ENCODE measurements around the gene FBXW12.
"Not testable (repeated sequence)": the region's sequence is repeated elsewhere in the genome, so short reads cannot be mapped to it uniquely, and the experiment has no call there.

The FBXW12 gene

DNA sequence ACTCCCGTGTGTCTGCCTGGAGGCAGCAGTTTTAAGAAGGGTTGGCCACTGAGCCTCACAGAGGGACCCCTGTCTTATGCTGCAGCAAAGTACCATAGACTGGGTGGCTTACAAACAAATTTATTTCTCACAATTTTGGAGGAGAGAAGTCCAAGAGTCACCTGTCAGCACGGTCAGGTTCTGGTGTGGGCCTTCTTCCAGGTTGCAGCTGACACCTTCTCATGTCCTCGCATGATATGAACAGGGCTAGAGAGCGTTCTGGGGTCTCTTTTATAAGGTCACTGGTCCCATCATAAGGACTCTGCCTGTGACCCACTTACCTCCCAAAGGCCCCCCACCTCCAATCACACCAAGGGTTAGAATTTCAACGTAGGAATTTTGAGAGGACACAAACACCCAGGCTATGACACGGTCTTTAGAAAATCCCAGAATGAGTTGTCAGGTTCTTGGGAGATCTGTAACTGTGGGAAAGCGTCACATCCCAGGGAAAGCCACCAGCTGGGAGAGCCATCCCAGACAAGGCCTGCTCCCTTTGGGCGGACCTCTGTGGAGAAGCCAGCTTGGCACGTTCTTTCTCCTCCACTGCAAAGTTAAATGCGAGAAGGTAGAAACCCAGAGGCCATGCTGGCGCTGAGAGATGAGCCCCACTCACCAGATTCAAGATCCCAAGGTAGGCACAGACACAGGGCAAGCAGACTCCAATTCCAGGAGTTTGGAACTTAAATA, at the start of gene FBXW12:
FBXW12 (plus strand) TSS at position 569 of the 726 bp plus-strand sequence. CDS start 549 bp downstream, outside the sequence.
- Histone ChIP-seq H3K9me3 (ENCODE audit: low read depth, low read length) (no peaks in the 10 kb centered on the region), H3K9ac (ENCODE audit: insufficient read length) (no peak within 1 kb of the TSS), H3K4me3 (no peak within 1 kb of the TSS), H3K36me3 (ENCODE audit: insufficient read depth, low read length) (no peaks in the 10 kb centered on the region), H3K27ac (no peak within 1 kb of the TSS)
- no peak for DNase-seq (ENCODE audit: low read depth, low spot score)
- TF ChIP-seq FOXP2 (optimal IDR thresholded peaks at IDR 0.05; ENCODE audit: control extremely low read depth, extremely low read length, insufficient read depth) (no peak), POLR2AphosphoS5 (IDR thresholded peaks at IDR 0.05; ENCODE audit: borderline replicate concordance, low read depth, low read length) (no peak), EZH2 (IDR thresholded peaks at IDR 0.05) (no peak)

DNA sequence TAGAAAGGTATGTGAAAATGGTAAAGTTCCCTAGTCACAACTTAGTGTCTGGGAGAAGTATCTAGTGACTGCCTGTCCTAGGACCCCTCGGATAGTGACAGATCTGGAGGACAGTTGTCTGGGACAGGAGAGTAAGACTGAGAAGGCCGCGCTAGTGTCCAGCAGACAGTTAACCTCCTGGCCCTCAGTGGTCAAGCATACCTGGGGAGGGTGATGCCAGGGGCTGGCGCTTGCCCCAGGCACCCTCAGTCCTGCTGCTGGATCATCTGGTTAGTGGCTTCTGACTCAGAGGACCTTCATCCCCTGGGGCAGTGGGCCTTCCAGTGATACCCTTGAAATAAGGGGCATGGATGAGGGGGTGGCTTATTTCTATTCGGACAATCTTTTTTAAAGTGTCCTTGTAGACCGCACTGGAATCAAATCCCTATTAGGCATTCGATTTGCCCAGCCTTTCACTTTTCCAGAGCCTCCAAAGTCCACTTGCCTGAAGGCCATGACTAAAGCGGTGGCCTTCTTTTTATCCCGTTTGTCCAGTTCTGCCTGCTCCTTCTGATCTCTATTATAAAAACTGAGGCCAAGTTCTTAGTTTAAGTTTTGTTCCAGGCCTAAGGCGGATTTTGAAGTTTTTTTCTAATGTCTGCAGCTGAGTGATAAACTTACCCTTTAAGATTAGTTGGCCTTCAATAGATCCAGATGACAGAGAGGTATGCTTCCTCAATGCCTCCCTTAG, 40.1 kb upstream of the FBXW12 start:
- DNase-seq (ENCODE audit: low read depth, low spot score); H3K9ac ChIP-seq (ENCODE audit: insufficient read length); H3K9me3 ChIP-seq (ENCODE audit: low read depth, low read length); H3K27ac ChIP-seq; H3K36me3 ChIP-seq (ENCODE audit: insufficient read depth, low read length); H3K4me3 ChIP-seq: not testable (repeated sequence)

DNA sequence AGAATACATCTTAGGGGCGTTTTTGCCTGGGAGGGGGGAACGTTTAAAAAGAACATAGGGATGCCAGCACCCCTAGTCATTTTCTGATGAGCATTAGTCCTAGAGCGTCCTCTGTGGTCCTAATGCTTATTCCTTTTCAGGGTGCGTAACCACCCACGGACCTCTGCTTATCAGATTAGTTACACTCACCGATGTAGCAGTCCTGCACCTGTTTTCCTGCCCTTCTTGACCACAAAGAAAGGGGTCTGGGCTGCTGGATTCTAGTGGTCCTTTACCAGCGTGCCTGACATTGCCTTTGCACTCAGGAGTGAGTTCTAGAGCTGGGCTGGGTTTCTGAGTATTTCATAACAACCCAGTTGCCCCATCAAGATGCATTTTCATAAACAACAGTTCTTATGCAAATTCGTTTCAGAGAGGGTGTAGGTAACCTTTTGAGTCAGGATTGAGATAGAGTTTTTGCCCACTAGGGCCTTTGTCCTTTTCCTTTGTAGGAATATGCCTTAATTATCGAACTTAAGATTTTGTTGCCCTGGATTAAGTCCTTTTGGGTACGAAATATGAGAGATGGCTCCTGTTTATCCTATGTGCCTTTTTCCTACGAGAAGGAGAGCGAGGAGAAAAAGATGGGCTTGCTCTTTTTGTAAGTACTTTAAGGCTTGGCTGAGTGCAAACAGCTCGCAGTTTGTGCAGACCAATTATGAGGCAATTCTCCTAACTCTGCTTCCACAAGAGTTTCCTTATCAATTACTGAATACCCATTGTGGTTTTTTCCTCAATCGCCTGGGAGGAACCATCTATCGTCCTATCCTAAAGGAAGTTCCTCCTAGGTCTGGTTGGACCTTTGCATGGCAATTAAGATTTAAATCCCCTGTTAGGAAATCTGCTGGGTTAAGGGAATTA, 38.4 kb upstream of the FBXW12 start, which contains the start of gene SPINK8:
SPINK8 (minus strand) TSS at position 316 of the 900 bp plus-strand sequence. CDS start 5,320 bp downstream, outside the sequence.
- H3K9ac ChIP-seq (ENCODE audit: insufficient read length); H3K27ac ChIP-seq; H3K9me3 ChIP-seq (ENCODE audit: low read depth, low read length); H3K4me3 ChIP-seq; DNase-seq (ENCODE audit: low read depth, low spot score); H3K36me3 ChIP-seq (ENCODE audit: insufficient read depth, low read length): not testable (repeated sequence)

- H3K9me3 ChIP-seq (ENCODE audit: low read depth, low read length), result no peaks in the 10 kb centered on the region
- H3K9ac ChIP-seq (ENCODE audit: insufficient read length), result no peak overlapping the region
- TF ChIP-seq EZH2 (IDR thresholded peaks at IDR 0.05) (no peak), POLR2AphosphoS5 (IDR thresholded peaks at IDR 0.05; ENCODE audit: borderline replicate concordance, low read depth, low read length) (no peak), FOXP2 (optimal IDR thresholded peaks at IDR 0.05; ENCODE audit: control extremely low read depth, extremely low read length, insufficient read depth) (no peak)
- no peaks in the 10 kb centered on the region for H3K36me3 ChIP-seq (ENCODE audit: insufficient read depth, low read length)
- H3K4me3 ChIP-seq, result no peak overlapping the region
- no peak for DNase-seq (ENCODE audit: low read depth, low spot score)
- H3K27ac ChIP-seq, result no peak overlapping the region
Measured at GRCh38 chr3:48334605-48335004, 37.4 kb upstream of the FBXW12 start.

DNA sequence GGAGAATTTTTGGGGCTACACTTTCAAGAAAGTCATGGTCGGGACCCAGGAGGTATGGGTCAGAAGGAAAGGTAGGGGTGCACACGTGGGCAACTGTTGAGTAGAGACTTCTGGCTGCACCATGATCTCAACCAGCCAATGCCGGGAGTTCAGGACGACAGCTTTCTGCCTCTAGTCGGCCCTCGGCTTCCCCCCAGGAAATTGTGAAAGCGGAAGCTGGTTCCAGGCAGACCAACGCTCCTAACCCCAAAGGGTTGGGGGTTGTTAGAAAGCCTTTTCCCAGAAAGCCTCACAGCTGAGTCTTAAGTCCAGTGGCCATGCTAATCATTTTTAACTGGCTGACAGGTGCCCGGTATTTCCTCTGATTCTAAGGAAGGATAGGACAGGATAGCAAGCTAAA, 36.7 kb upstream of the FBXW12 start:
- not testable (repeated sequence) for H3K36me3 ChIP-seq (ENCODE audit: insufficient read depth, low read length); H3K9ac ChIP-seq (ENCODE audit: insufficient read length); H3K27ac ChIP-seq; DNase-seq (ENCODE audit: low read depth, low spot score); H3K9me3 ChIP-seq (ENCODE audit: low read depth, low read length); H3K4me3 ChIP-seq

- not testable (repeated sequence) for H3K36me3 ChIP-seq (ENCODE audit: insufficient read depth, low read length); DNase-seq (ENCODE audit: low read depth, low spot score); H3K9me3 ChIP-seq (ENCODE audit: low read depth, low read length); H3K4me3 ChIP-seq; H3K27ac ChIP-seq; H3K9ac ChIP-seq (ENCODE audit: insufficient read length)
Measured at GRCh38 chr3:48337536-48337935, 34.5 kb upstream of the FBXW12 start.

DNA sequence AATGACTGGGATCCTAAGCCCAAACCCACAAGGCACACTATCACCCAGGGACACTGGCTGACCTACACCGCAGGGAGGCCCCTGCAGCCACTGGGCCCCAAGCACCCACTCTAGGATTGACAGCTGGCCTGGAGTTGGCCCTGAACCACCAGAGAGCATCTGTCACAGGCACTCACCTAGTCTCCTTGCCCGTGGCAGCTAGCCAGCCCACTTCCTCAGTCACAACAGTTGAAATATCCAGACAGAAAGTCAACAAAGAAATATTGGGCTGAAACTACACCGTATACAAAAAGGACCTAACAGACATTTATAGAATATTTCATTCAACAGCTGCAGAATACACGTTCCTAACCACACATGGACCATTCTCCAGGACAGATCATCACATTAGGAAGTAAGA, 33.4 kb upstream of the FBXW12 start:
- no peak overlapping the region for H3K9ac ChIP-seq (ENCODE audit: insufficient read length)
- H3K27ac ChIP-seq, result no peak overlapping the region
- DNase-seq (ENCODE audit: low read depth, low spot score), result no peak
- no peaks in the 10 kb centered on the region for H3K9me3 ChIP-seq (ENCODE audit: low read depth, low read length)
- no peaks in the 10 kb centered on the region for H3K36me3 ChIP-seq (ENCODE audit: insufficient read depth, low read length)
- TF ChIP-seq EZH2 (IDR thresholded peaks at IDR 0.05), result no peak
- no peak for TF ChIP-seq FOXP2 (optimal IDR thresholded peaks at IDR 0.05; ENCODE audit: control extremely low read depth, extremely low read length, insufficient read depth)
- no peak for TF ChIP-seq POLR2AphosphoS5 (IDR thresholded peaks at IDR 0.05; ENCODE audit: borderline replicate concordance, low read depth, low read length)
- H3K4me3 ChIP-seq, result no peak overlapping the region

GRCh38 chr3:48343432-48343831, 28.6 kb upstream of the FBXW12 start:
- Histone ChIP-seq H3K27ac (no peak overlapping the region), H3K36me3 (ENCODE audit: insufficient read depth, low read length) (no peaks in the 10 kb centered on the region), H3K4me3 (no peak overlapping the region), H3K9ac (ENCODE audit: insufficient read length) (no peak overlapping the region), H3K9me3 (ENCODE audit: low read depth, low read length) (no peaks in the 10 kb centered on the region)
- TF ChIP-seq FOXP2 (optimal IDR thresholded peaks at IDR 0.05; ENCODE audit: control extremely low read depth, extremely low read length, insufficient read depth) (no peak), POLR2AphosphoS5 (IDR thresholded peaks at IDR 0.05; ENCODE audit: borderline replicate concordance, low read depth, low read length) (no peak), EZH2 (IDR thresholded peaks at IDR 0.05) (no peak)
- DNase-seq (ENCODE audit: low read depth, low spot score), result no peak

All from SK-N-MC (cell line).